GM18951 (cell line): ENCODE results near the gene ANKRD34A.
A peak's percentile ranks its signal among the peaks of the same experiment; 100 is the strongest.
"Not testable (repeated sequence)": the region's sequence is repeated elsewhere in the genome, so short reads cannot be mapped to it uniquely, and the experiment has no call there.

Experiments
- POLR2A ChIP-seq: IDR thresholded peaks from 4 replicates; pipeline ENCODE4 v1.6.1; 2011; ENCODE audit warnings: mild to moderate bottlenecking; ENCODE audit not compliant: insufficient read length, insufficient read depth; ENCODE audit errors: extremely low read depth
- in situ Hi-C: fragments of 300-500 bp; cut with MboI; formaldehyde crosslinking; loops from one replicate; pipeline ENCODE4 v1.12.0; 2022; ENCODE audit warnings: low sequenced_read_pairs, mixed read lengths, inconsistent platforms; ENCODE audit not compliant: unreplicated experiment

Gene ANKRD34A

GRCh38 chr1:145937436-145937835, 26.9 kb downstream of the ANKRD34A start:
- no peak for TF ChIP-seq POLR2A
- in situ Hi-C loops, result no loop called here

GRCh38 chr1:145936247-145936646, 28.1 kb downstream of the ANKRD34A start:
- in situ Hi-C loops, result no loop called here
- TF ChIP-seq POLR2A, result no peak

GRCh38 chr1:145935708-145936107, 28.7 kb downstream of the ANKRD34A start:
- in situ Hi-C loops, result no loop called here
- TF ChIP-seq POLR2A, result no peak

- in situ Hi-C loops, result not testable (repeated sequence)
These were observed 31.8 kb downstream of the ANKRD34A start for GRCh38 chr1:145932522-145933009.

DNA sequence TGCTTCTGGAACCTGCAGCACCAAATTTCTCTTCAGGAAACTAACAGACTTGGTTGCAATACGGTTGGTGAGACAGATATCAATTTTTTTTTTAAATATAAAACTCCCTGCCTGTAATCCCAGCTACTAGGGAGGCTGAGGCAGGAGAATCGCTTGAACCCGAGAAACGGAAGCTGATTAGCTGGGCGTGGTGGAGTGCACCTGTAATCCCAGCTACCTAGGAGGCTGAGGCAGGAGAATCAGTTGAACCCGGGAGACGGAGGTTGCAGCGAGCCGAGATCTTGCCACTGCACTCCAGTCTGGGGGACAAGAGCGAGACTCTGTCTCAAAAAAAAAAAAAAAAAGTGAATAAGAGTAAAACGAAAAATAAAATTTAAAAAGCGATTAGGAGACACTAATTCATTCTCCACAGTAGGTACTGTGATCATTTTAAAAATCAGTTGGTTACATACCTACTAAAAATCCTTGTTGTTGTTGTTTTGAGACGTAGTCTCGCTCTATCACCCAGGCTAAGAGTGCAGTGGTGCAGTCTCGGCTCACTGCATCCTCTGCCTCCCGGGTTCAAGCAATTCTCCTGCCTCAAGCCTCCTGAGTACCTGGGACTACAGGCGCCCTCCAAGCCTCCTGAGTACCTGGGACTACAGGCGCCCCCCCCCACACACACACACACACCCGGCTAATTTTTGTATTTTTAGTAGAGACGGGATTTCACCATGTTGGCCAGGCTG, 36.3 kb downstream of the ANKRD34A start:
- in situ Hi-C loops, result no loop called here
- no peak for TF ChIP-seq POLR2A

- peak; percentile 90 for TF ChIP-seq POLR2A
- in situ Hi-C loops, result no loop called here
These were observed 37.1 kb downstream of the ANKRD34A start, which contains the start of gene RBM8A for GRCh38 chr1:145927063-145927886. RBM8A (minus strand) TSS chr1:145927484; CDS start chr1:145927426, 58 bp downstream.

GRCh38 chr1:145926686-145927062, 37.7 kb downstream of the ANKRD34A start:
- in situ Hi-C loops, result no loop called here
- no peak for TF ChIP-seq POLR2A

- in situ Hi-C loops, result no loop called here
- TF ChIP-seq POLR2A, result no peak
These were observed 42.1 kb downstream of the ANKRD34A start for GRCh38 chr1:145922266-145922665.

DNA sequence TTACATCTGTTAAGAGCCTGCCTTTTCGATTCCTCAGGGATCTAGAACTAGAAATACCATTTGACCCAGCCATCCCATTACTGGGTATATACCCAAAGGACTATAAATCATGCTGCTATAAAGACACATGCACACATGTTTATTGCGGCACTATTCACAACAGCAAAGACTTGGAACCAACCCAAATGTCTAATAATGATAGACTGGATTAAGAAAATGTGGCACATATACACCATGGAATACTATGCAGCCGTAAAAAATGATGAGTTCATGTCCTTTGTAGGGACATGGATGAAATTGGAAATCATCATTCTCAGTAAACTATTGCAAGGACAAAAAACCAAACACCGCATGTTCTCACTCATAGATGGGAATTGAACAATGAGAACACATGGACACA, 44.1 kb downstream of the ANKRD34A start:
- in situ Hi-C loops, result not testable (repeated sequence)

- in situ Hi-C loops, result no loop called here
- peak; percentile 50 for TF ChIP-seq POLR2A
These were observed 45.1 kb downstream of the ANKRD34A start for GRCh38 chr1:145918992-145919939.

GRCh38 chr1:145918144-145918991, 46.0 kb downstream of the ANKRD34A start, which contains the start of gene PEX11B:
PEX11B (minus strand) TSS chr1:145918717; CDS start chr1:145918688, 29 bp downstream.
- in situ Hi-C loops, result no loop called here
- peak; percentile 82 for TF ChIP-seq POLR2A

- in situ Hi-C loops, result no loop called here
- TF ChIP-seq POLR2A, result no peak
These were observed 46.8 kb downstream of the ANKRD34A start for GRCh38 chr1:145917595-145917994.

GRCh38 chr1:145916745-145917144, 47.6 kb downstream of the ANKRD34A start:
- TF ChIP-seq POLR2A, result no peak
- in situ Hi-C loops, result no loop called here
